SK-N-SH treated with all-trans-retinoic acid at 6 μM for 48 hours (cell line): ENCODE data around the gene CALY.

Experiments used
- ATAC-seq: fragments of 200-7000 bp; cut with Tn5 transposase; 3 replicates; pipeline ENCODE4 v1.9.1; 2020; ENCODE audit warnings: mild to moderate bottlenecking, moderate library complexity
- ARNTL ChIP-seq: fragments of 450-650 bp; formaldehyde crosslinking; IDR thresholded peaks from 2 replicates; pipeline ENCODE4 v1.5.0; 2020; ENCODE audit warnings: low read depth, mild to moderate bottlenecking, moderate library complexity, borderline replicate concordance
- BACH2 ChIP-seq: fragments of 250-450 bp; sonication (Bioruptor Pico); IDR thresholded peaks from 2 replicates; pipeline ENCODE4 v1.9.0; 2021; ENCODE audit warnings: mild to moderate bottlenecking, borderline replicate concordance
- CSDC2 ChIP-seq: fragments of 250-450 bp; sonication (Bioruptor Pico); IDR thresholded peaks from 2 replicates; pipeline ENCODE4 v1.5.0; 2020; ENCODE audit warnings: mild to moderate bottlenecking, moderate library complexity
- CSRNP3 ChIP-seq: fragments of 250-450 bp; sonication (Bioruptor Pico); IDR thresholded peaks from 2 replicates; pipeline ENCODE4 v1.5.1; 2021; ENCODE audit warnings: mild to moderate bottlenecking, moderate library complexity
- ESRRG ChIP-seq: fragments of 250-450 bp; sonication (Bioruptor Pico); IDR thresholded peaks from 2 replicates; pipeline ENCODE4 v1.6.1; 2021; ENCODE audit warnings: mild to moderate bottlenecking
- GLIS3 ChIP-seq: fragments of 250-450 bp; sonication (Bioruptor Pico); IDR thresholded peaks from 2 replicates; pipeline ENCODE4 v1.5.0; 2020; ENCODE audit warnings: mild to moderate bottlenecking, moderate library complexity
- ISL1 ChIP-seq: fragments of 250-450 bp; sonication (Bioruptor Pico); IDR thresholded peaks from 2 replicates; pipeline ENCODE4 v2.1.2; 2022; ENCODE audit warnings: mild to moderate bottlenecking, moderate library complexity
- OSR1 ChIP-seq: fragments of 250-450 bp; sonication (Bioruptor Pico); IDR thresholded peaks from 2 replicates; pipeline ENCODE4 v1.8.0; 2022; ENCODE audit warnings: moderate library complexity, mild to moderate bottlenecking, inconsistent platforms
- PPARA ChIP-seq: fragments of 250-450 bp; sonication (Bioruptor Pico); IDR thresholded peaks from 2 replicates; pipeline ENCODE4 v1.5.0; 2020; ENCODE audit warnings: mild to moderate bottlenecking, borderline replicate concordance
- RARB ChIP-seq: fragments of 250-450 bp; sonication (Bioruptor Pico); IDR thresholded peaks from 2 replicates; pipeline ENCODE4 v1.8.0; 2021; ENCODE audit warnings: mild to moderate bottlenecking, moderate library complexity
- SNAI2 ChIP-seq: fragments of 250-450 bp; sonication (Bioruptor Pico); IDR thresholded peaks from 2 replicates; pipeline ENCODE4 v1.5.0; 2020; ENCODE audit warnings: mild to moderate bottlenecking, moderate library complexity
- TCF4 ChIP-seq: fragments of 250-450 bp; sonication (Bioruptor Pico); IDR thresholded peaks from 2 replicates; pipeline ENCODE4 v1.8.0; 2021; ENCODE audit warnings: mild to moderate bottlenecking, moderate library complexity, borderline replicate concordance
- TOX ChIP-seq: fragments of 250-450 bp; sonication (Bioruptor Pico); IDR thresholded peaks from 2 replicates; pipeline ENCODE4 v1.8.0; 2021; ENCODE audit warnings: mild to moderate bottlenecking, moderate library complexity, borderline replicate concordance
- ZC3H10 ChIP-seq: fragments of 250-450 bp; sonication (Bioruptor Pico); IDR thresholded peaks from 2 replicates; pipeline ENCODE4 v1.5.1; 2021; ENCODE audit warnings: mild to moderate bottlenecking, moderate library complexity
- ZFP3 ChIP-seq: fragments of 250-450 bp; sonication (Bioruptor Pico); IDR thresholded peaks from 2 replicates; pipeline ENCODE4 v1.5.0; 2020; ENCODE audit warnings: mild to moderate bottlenecking, moderate library complexity
- ZNF565 ChIP-seq: fragments of 450-650 bp; formaldehyde crosslinking; conservative IDR thresholded peaks from 2 replicates; pipeline ENCODE4 v1.5.0; 2020; ENCODE audit warnings: low read depth, mild to moderate bottlenecking, moderate library complexity
- TF ChIP-seq, protein P1 (sequence below): fragments of 250-450 bp; sonication (Bioruptor Pico); IDR thresholded peaks from 2 replicates; pipeline ENCODE4 v1.8.0; 2020; ENCODE audit warnings: mild to moderate bottlenecking, moderate library complexity, borderline replicate concordance
- TF ChIP-seq, protein P2 (sequence below): fragments of 250-450 bp; sonication (Bioruptor Pico); IDR thresholded peaks from 2 replicates; pipeline ENCODE4 v1.8.0; 2021; ENCODE audit warnings: low read depth, mild to moderate bottlenecking, moderate library complexity, borderline replicate concordance
- TF ChIP-seq, protein P3 (sequence below): fragments of 250-450 bp; sonication (Bioruptor Pico); IDR thresholded peaks from 2 replicates; pipeline ENCODE4 v1.5.0; 2020; ENCODE audit warnings: mild to moderate bottlenecking, moderate library complexity

CALY gene, protein sequence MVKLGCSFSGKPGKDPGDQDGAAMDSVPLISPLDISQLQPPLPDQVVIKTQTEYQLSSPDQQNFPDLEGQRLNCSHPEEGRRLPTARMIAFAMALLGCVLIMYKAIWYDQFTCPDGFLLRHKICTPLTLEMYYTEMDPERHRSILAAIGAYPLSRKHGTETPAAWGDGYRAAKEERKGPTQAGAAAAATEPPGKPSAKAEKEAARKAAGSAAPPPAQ

DNA sequence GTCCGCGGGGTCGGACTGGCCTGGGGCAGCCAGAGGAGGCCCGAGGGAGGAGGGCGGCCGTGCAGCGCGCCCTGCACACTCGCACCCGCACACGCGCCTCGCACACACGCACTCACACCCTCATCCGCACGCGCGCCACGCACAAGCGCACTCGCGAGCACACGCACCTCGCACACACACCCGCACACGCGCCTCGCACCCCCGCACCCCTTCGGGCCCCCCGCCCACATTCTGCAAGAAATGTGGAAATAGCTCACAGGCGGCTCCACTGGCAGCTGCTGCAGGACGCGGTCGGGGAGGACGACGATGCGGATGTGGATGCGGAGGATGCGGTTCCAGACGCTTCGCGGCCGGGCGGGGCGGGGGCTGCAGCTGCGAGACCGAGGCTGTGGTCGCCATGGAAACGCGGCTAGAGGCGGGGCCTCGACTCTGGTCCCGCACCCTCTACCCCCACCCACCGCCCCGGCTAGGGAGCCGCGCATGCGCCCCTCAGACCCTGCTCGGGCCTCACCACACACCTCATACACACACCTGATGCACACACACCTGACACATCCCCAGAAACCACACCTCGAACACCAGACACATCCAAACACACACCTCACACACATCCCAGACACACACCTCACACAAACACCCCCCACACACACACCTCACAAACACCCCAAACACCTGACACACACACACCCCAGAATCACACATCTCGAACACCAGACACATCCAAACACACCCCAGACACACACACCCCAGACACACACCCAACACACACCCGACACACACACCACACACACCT is at the start of gene CALY:
TSS of gene CALY (minus strand) at position 320 of the 793 bp plus-strand sequence. CDS start 7,907 bp downstream, outside the sequence.
- TF ChIP-seq GLIS3 (no peak), ISL1 (CRISPR knock-in tag) (no peak), SNAI2 (CRISPR knock-in tag) (no peak), TCF4 (CRISPR knock-in tag) (no peak)
- 0 out of 3 replicates have a peak, but pooled peaks have one; percentile 11 for ATAC-seq

GRCh38 chr10:133385214-133385613 is 48.5 kb upstream of the CALY start:
- TF ChIP-seq ARNTL (CRISPR knock-in tag) (no peak), BACH2 (no peak), TOX (no peak), ZFP3 (CRISPR knock-in tag) (no peak), RARB (CRISPR knock-in tag) (no peak), ESRRG (CRISPR knock-in tag) (no peak), ZC3H10 (CRISPR knock-in tag) (no peak)
- TF ChIP-seq, protein P1, sequence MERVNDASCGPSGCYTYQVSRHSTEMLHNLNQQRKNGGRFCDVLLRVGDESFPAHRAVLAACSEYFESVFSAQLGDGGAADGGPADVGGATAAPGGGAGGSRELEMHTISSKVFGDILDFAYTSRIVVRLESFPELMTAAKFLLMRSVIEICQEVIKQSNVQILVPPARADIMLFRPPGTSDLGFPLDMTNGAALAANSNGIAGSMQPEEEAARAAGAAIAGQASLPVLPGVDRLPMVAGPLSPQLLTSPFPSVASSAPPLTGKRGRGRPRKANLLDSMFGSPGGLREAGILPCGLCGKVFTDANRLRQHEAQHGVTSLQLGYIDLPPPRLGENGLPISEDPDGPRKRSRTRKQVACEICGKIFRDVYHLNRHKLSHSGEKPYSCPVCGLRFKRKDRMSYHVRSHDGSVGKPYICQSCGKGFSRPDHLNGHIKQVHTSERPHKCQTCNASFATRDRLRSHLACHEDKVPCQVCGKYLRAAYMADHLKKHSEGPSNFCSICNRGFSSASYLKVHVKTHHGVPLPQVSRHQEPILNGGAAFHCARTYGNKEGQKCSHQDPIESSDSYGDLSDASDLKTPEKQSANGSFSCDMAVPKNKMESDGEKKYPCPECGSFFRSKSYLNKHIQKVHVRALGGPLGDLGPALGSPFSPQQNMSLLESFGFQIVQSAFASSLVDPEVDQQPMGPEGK (CRISPR knock-in tag): no peak
- TF ChIP-seq, protein P2, sequence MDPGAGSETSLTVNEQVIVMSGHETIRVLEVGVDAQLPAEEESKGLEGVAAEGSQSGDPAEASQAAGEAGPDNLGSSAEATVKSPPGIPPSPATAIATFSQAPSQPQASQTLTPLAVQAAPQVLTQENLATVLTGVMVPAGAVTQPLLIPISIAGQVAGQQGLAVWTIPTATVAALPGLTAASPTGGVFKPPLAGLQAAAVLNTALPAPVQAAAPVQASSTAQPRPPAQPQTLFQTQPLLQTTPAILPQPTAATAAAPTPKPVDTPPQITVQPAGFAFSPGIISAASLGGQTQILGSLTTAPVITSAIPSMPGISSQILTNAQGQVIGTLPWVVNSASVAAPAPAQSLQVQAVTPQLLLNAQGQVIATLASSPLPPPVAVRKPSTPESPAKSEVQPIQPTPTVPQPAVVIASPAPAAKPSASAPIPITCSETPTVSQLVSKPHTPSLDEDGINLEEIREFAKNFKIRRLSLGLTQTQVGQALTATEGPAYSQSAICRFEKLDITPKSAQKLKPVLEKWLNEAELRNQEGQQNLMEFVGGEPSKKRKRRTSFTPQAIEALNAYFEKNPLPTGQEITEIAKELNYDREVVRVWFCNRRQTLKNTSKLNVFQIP (CRISPR knock-in tag): no peak
- no peak for ATAC-seq

GRCh38 chr10:133384071-133384470 is 47.4 kb upstream of the CALY start:
- TF ChIP-seq ZFP3 (CRISPR knock-in tag) (no peak), ESRRG (CRISPR knock-in tag) (no peak), CSDC2 (CRISPR knock-in tag) (no peak), OSR1 (CRISPR knock-in tag) (no peak), CSRNP3 (CRISPR knock-in tag) (no peak), PPARA (CRISPR knock-in tag) (no peak), TCF4 (CRISPR knock-in tag) (no peak), GLIS3 (no peak)
- TF ChIP-seq, protein P1 (CRISPR knock-in tag): no peak
- TF ChIP-seq, protein P2 (CRISPR knock-in tag): no peak
- ATAC-seq: no peak

- ATAC-seq: no peak
- TF ChIP-seq ZFP3 (CRISPR knock-in tag): no peak
- no peak for TF ChIP-seq GLIS3
- TF ChIP-seq PPARA (CRISPR knock-in tag): no peak
- TF ChIP-seq, protein P2 (CRISPR knock-in tag): no peak
- TF ChIP-seq SNAI2 (CRISPR knock-in tag): no peak
- no peak for TF ChIP-seq ISL1 (CRISPR knock-in tag)
- TF ChIP-seq ZNF565: no peak
- TF ChIP-seq BACH2: no peak
- no peak for TF ChIP-seq TOX
- TF ChIP-seq, protein P3, sequence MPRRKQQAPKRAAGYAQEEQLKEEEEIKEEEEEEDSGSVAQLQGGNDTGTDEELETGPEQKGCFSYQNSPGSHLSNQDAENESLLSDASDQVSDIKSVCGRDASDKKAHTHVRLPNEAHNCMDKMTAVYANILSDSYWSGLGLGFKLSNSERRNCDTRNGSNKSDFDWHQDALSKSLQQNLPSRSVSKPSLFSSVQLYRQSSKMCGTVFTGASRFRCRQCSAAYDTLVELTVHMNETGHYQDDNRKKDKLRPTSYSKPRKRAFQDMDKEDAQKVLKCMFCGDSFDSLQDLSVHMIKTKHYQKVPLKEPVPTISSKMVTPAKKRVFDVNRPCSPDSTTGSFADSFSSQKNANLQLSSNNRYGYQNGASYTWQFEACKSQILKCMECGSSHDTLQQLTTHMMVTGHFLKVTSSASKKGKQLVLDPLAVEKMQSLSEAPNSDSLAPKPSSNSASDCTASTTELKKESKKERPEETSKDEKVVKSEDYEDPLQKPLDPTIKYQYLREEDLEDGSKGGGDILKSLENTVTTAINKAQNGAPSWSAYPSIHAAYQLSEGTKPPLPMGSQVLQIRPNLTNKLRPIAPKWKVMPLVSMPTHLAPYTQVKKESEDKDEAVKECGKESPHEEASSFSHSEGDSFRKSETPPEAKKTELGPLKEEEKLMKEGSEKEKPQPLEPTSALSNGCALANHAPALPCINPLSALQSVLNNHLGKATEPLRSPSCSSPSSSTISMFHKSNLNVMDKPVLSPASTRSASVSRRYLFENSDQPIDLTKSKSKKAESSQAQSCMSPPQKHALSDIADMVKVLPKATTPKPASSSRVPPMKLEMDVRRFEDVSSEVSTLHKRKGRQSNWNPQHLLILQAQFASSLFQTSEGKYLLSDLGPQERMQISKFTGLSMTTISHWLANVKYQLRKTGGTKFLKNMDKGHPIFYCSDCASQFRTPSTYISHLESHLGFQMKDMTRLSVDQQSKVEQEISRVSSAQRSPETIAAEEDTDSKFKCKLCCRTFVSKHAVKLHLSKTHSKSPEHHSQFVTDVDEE (CRISPR knock-in tag): no peak
These were observed 46.9 kb upstream of the CALY start for GRCh38 chr10:133383551-133383950.
